Adrenal gland (tissue), 5 donors: ENCODE results near the gene COX20.

Experiments
- CTCF ChIP-seq, 6 experiments: fragments of 450-650 bp in 4 of 6; fragments of 200-600 bp in 2 of 6; sonication (generic) in 1 of 6; IDR thresholded peaks; 1 replicate in 5 of 6; 2 replicates in 1 of 6; pipeline versions ENCODE4 v1.5.1 to v1.8.0; 2016 to 2021; ENCODE audit warnings: antibody characterized with exemption in 6 of 6, mild to moderate bottlenecking in 2 of 6, moderate library complexity in 1 of 6
- POLR2A ChIP-seq, 2 donors: fragments of 450-650 bp; IDR thresholded peaks; one replicate each; pipeline ENCODE4 v1.6.1; 2017; ENCODE audit warnings: antibody characterized with exemption in 2 of 2, mild to moderate bottlenecking in 2 of 2, moderate library complexity in 1 of 2
- donor health status: DM: no; HTN: no; CAD: no.

GRCh38 chr1:244841273-244841927 lies 5.9 kb downstream of the COX20 start:
- no peak for TF ChIP-seq CTCF (IDR thresholded peaks at IDR 0.05)
- no peak for TF ChIP-seq POLR2A (IDR thresholded peaks at IDR 0.05)
